HG02623 (cell line): ENCODE data around the gene L3MBTL3.
"Not testable (repeated sequence)": the region's sequence is repeated elsewhere in the genome, so short reads cannot be mapped to it uniquely, and the experiment has no call there.

Source experiments
- ATAC-seq: cut with Tn5 transposase; IDR thresholded peaks from one replicate; pipeline ENCODE4 v1.9.1; 2021; ENCODE audit warnings: moderate library complexity; ENCODE audit not compliant: unreplicated experiment

The L3MBTL3 gene

DNA sequence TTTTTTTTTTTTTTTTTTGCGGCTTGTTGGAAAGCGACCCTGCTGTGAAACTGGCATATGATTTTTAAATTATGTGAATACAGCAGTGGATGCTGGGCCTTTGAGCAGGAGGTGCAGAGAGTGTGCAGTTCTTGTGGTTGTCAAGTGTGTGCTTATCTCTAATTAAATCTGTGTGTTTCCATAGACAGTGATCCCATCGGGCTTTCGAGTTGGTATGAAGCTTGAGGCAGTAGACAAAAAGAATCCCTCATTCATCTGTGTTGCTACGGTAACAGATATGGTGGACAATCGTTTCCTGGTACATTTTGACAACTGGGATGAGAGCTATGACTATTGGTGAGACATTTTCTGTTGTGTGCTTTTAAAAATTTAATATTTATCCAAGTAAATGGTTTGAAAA is 52.4 kb downstream of the L3MBTL3 start:
- no peak for ATAC-seq

DNA sequence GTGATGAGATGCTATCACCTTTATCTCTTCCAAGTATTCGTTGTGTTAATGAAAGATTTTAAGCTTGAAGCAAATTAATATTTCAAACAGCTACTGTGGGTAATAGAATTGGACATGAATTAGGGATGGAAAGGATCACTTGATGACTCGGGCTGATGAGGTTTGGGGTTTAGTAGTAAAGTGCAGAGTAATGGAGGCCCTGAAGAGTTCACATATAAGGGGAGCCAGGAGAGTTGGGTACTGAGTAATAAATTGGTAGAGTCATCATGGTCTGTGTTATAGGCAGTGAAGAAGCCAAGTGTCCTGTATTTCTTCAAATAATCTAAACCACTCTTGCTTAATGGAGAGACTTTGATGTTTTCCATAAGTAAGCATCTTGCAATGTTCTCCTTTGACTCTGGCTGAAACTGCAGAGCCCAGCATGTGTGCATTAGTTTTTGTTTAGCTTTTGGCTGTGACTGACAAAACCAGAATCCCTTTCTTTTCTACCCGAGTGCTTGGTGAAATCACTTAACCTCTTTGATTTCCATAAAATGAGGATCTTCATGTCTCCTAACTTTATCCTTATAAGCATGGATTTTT is 57.6 kb downstream of the L3MBTL3 start:
- no peak for ATAC-seq

DNA sequence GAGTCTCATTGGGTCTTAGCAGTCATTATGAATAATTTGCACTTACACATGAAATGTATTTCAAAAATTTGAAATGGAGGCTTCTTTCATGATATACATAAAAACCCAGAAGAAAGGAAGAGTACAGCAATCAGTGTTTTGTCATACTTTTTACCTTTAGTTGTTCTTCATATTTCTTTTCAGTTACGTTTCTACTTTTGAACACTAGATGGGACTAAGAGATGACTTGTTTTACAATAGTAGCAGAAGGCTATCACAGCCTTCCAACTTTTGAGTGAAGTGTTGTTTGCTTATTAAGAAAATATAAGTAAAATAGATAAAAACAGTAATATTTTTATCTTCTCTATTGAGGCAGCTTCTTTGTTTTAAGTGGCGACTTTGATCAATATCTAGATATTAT is 58.1 kb downstream of the L3MBTL3 start:
- no peak for ATAC-seq

- ATAC-seq = no peak
Observed at GRCh38 chr6:130090796-130091195, 72.4 kb downstream of the L3MBTL3 start.

DNA sequence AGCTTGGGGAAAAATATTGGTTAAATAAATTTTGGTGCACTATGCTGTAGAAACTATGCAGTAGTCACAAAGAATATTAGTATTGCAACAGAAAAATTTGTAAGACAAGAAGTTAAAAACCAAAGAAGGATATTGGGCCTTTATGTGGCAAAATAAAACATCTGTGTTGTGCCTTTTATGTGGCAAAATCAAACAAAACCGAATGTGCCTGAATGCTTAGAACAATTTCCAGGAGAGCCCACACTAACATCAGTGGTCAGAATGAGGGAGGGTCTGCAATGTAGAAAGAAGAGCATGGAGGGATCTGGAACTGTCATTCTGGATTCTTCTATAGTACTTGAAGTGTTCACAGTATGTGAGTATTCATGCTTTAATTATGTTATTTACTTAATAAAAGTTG is 75.2 kb downstream of the L3MBTL3 start:
- no peak for ATAC-seq

DNA sequence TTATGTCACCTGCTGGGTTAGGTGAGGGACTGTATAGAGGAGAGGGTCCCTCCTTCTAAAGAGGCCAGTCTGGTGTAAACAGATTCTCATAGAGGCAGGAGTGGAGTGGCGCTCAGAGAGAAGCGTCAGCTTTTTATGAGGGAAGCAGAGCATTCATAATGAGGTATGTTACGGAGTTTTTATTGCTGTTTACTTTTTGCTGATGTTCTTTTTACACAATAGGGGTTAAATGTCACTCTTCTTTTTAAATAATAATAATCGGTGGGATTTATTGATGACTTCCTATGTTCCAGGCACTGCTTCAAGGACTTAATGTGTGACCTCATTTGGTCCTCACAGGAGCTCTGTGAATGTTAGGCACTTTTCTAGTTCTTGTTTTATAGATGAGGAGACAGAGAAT is 79.9 kb downstream of the L3MBTL3 start:
- ATAC-seq = no peak

DNA sequence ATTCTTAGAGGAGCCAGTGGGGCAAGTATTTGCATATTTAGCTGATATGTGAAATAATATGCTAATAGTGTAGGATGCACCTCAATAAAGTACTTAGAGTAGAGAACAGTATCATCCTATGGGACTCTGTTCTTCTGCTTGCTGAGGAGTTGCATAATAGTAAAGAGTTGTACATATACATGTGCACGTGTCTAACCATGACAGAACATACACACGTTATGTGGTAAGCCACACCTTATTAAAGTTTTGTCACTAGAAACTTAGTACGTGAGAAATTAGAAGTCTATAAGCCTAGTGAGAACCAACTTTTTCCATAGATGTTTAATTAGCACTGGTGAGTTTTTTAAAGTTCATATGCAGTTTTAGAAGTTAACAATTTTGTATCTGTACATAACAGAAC is 80.7 kb downstream of the L3MBTL3 start:
- no peak for ATAC-seq

DNA sequence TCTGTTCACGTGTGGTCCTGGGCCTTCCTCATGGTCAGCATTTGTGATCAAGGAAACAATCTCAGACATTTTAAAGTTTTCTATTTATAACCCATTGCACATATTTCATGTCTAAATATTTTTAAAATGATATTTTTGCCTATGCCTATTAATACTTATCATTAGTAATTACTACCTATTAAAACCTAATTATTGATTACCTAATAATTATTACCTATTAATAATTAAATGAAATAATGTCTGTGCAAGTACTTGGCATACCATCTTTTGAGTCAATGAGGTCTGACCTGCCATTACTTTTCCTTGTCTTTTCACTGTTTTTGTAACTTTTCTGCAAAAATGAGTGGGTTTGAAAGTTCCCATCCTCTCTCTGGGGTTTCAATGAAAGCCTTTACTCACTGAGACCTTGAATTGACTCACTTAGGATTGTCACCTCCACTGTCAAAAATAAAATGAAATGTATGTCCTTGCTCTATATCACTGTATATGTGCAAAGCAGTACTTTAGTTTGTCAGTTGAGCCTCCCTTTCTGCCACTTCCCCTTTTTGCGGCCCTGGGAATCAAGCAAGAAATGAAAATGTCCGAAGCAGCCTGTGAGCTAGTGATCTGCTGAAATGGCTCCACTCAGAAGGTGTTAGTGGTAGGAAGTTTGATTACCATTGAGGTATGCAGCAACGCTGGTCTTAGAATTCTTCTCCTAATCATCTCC is 87.8 kb downstream of the L3MBTL3 start:
- peak; percentile 93 for ATAC-seq

DNA sequence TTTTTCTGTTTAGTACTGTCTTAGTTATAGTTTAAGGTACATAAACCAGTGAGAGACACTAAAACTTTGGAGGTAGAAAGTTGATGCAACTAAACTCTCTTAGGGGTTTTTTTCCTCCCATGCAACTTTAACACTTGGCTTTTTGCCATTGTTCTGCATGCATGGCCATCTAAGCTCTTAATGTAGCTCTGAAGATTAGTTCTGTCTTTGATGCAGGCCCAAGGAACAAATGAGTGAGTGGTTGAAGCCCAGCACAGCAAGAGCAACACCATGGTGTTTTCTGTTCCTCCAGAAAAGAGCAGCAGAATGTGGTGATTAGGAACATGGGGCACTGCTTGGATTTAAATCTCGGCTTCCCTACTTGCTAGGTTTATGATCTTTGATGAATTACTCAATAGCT is 89.3 kb downstream of the L3MBTL3 start:
- ATAC-seq = no peak

GRCh38 chr6:130111031-130111430 is 92.7 kb downstream of the L3MBTL3 start:
- no peak for ATAC-seq

GRCh38 chr6:130113201-130113710 is 94.9 kb downstream of the L3MBTL3 start:
- no peak for ATAC-seq

DNA sequence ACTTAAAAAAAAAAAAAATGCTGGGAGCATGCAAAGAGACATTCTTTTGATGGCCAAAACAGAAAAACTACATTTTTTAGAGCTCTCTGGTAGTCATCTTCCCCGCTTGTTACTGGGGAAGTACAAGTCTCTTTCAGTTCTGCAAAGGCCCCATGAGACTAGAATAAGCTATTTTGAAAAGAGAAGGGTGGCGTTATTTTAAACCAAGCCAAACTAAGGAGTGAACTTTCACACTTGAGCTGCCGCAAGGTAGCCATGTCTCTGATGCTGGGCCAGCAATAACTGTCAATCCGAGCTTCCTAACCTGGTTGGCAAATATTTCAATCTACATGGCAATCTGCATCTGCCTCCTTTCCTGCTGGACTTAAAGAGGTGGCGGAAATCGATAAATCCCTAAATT is 96.7 kb downstream of the L3MBTL3 start:
- peak; percentile 91 for ATAC-seq

GRCh38 chr6:130116273-130116672 is 97.9 kb downstream of the L3MBTL3 start:
- no peak for ATAC-seq

DNA sequence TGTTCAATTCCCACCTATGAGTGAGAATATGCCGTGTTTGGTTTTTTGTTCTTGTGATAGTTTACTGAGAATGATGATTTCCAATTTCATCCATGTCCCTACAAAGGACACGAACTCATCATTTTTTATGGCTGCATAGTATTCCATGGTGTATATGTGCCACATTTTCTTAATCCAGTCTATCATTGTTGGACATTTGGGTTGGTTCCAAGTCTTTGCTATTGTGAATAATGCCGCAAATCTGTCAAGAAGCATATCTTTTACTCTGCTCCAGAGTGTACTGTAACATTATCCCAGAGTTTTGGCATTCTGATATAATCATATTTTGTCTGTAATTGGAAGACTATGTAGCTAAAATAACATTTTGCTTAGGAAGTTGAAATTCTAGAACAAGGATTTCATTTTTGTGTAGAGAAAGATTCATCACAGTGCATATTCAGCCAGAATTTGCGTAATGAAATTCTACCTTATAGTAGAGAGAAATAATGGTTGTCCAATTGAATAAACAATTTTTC is 98.9 kb downstream of the L3MBTL3 start:
- not testable (repeated sequence) for ATAC-seq

DNA sequence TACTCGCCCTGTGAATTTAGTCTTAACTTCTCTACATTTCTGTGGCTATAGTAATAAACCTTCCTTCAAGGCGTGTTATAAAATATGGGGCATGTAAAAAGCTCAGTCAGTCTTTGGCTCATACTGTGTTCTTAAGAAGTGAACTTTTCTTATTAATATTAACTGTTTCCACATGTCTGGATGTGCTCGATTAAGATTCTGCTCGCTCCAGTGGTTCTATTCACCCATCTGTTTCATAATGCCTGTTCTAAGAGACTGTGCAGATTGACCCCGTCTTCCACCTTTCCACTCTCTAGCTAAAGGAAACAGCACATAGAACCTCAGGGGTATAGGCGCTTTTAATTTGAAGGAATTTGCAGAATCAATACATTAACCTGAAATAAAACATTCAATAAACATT is 99.9 kb downstream of the L3MBTL3 start:
- no peak for ATAC-seq

DNA sequence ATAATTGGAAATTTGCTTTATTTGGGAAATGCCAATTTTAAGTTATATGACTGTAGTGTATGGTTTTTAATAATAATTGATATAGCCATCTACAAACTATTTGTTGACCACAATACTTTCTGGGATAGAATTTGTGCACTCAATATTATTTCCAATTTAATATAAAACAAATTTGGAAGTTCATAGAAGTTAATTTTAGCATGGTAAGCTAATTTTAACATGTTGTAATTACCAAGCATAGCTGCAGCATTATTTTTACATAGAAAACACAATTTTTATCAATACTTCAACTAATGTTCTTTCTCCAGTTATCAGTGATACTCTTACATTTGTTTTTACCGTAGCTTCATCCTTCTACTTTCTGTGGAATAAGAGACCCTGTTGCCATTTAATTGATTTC is 100.8 kb downstream of the L3MBTL3 start:
- no peak for ATAC-seq

DNA sequence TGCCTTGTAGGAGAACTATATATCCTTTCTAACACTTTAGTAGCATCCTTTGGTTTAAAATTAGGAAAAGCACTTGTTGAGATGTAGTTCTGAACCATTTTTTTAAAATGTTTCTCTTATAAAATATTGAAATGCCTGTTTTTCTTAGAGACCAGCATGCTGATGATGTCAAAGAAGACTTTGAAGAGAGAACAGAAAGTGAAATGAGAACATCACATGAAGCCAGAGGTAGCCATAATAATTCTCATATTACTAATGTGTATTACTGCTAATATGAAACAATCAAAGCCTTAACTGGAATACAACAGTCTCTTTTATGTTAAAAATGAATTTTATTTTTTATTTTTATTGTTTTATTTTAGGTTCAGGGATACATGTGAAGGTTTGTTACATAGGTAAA is 102.3 kb downstream of the L3MBTL3 start:
- no peak for ATAC-seq

- ATAC-seq = no peak
Observed at GRCh38 chr6:130122243-130122642, 103.9 kb downstream of the L3MBTL3 start.

DNA sequence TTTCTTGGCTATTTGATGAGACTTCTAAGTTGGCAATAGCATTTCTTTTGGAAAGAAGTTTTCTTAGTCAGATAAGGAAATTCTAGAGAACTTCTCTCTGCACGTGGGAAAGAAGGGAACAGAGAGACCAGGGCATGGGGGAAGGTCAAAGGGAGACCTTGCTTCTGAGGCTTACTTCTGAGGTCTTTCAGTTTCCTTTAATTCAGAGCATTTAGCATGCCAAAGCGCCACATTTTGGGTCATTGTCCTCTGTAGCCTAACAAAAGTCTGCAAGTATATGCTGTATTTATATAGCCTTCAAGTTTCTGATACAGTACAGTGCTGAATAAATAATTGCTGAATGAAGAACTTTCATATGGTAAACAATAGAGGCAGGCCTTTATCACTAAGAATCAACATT is 108.8 kb downstream of the L3MBTL3 start:
- no peak for ATAC-seq

DNA sequence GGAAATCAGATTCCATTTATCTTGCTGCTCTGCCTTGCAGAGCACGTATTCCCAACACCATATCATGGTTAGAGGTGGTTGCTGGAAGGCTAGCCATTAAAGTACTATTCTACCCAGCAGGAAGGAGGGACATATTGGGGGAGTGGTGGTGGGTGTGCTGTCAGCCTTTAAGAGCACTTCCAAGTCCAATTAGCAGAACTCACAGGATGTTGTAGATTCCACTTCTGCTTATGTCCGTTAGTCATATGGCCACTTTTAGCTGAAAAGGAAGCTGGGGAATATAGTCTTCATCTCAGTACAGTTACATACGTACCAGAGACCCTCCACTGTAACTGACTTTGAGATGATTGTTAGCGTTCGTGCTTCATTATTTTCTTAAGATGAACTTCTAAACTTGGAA is 109.9 kb downstream of the L3MBTL3 start:
- ATAC-seq = no peak

DNA sequence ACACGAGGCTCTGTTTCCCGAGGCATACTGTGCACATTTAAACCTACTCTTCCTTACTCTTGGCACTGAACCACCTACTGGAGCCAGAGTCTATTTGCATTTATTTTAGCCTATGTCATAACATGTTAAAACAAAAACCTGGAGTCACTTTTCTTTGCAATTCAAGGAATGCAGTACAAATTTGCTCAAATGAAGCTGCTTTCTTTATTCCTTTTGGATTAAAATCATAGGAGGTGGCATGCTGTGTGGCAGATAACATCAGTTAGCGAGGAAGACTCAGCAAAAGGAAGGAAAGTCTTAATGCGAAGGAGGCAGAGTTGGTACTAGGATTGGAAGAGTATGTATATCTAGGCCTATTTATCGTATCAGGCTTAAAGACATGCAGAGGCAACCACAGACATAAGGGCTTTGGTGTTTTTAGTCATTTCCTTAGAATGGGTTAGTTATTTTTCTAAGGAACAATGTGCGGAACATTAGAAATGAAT is 111.4 kb downstream of the L3MBTL3 start:
- ATAC-seq = no peak

GRCh38 chr6:130132286-130132701 is 113.9 kb downstream of the L3MBTL3 start:
- peak; percentile 59 for ATAC-seq
